ENCODE results near the gene GART. TPM values are rescaled to one million over a fixed set of nuclear protein-coding genes. Genes with fewer than 3 reads are reported as not detected.
"Not testable (repeated sequence)": the region's sequence is repeated elsewhere in the genome, so short reads cannot be mapped to it uniquely, and the experiment has no call there.

GART gene
- total RNA-seq, 4 donors from 2014 or later = 45.4 to 69.0 (median 61.7) TPM

DNA sequence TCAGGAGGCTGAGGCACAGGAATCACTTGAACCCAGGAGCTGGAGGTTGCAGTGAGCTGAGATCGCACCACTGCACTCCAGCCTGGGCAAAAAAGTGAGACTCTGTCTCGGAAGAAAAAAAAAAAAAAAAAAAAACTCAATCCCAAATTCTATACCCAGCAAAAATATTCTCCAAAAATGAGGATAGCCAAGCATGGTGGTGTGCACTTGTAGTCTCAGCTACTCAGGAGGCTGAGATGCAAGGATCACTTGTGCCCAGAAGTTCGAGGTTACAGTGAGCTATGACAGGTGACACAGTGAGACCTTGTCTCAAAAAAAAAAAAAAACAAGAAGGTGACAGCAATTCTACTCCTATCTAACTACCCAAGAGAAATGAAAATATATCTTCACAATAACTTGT lies 68.6 kb downstream of the GART start:
- no peaks in the 10 kb centered on the region for H3K27me3 ChIP-seq
- no peak for DNase-seq
- H3K36me3 ChIP-seq = no peaks in the 10 kb centered on the region
- no peak for TF ChIP-seq POLR2A (IDR thresholded peaks at IDR 0.05)
- TF ChIP-seq, protein P1, sequence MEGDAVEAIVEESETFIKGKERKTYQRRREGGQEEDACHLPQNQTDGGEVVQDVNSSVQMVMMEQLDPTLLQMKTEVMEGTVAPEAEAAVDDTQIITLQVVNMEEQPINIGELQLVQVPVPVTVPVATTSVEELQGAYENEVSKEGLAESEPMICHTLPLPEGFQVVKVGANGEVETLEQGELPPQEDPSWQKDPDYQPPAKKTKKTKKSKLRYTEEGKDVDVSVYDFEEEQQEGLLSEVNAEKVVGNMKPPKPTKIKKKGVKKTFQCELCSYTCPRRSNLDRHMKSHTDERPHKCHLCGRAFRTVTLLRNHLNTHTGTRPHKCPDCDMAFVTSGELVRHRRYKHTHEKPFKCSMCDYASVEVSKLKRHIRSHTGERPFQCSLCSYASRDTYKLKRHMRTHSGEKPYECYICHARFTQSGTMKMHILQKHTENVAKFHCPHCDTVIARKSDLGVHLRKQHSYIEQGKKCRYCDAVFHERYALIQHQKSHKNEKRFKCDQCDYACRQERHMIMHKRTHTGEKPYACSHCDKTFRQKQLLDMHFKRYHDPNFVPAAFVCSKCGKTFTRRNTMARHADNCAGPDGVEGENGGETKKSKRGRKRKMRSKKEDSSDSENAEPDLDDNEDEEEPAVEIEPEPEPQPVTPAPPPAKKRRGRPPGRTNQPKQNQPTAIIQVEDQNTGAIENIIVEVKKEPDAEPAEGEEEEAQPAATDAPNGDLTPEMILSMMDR (IDR thresholded peaks at IDR 0.05) = no peak
- H3K9me3 ChIP-seq = no peaks in the 10 kb centered on the region
- H3K4me1 ChIP-seq = peaks cover 0 to 7% (median 3%) of the 10 kb centered on the region in 4 donors
- H3K4me3 ChIP-seq = no peak overlapping the region
- H3K27ac ChIP-seq = no peak overlapping the region

DNA sequence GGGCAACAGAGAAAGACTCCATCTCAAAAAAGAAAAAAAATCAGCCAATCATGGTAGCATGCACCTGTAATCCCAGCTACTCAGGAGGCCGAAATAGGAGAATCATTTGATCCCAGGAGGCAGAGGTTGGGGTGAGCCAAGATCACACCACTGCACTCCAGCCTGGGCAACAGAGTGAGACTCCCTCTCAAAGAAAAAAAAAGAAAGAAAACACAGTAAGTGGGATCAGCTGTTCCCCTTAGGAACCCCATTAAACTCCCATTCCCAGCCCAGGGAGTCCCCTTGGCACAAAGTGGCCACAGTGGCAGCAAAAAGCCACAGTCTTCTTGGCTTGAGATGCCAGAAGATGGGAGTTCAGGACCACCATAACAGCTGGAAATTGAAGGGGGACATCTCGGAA lies 71.2 kb downstream of the GART start:
- DNase-seq = no peak
- no peak overlapping the region for H3K4me3 ChIP-seq
- H3K27ac ChIP-seq = no peak overlapping the region
- H3K36me3 ChIP-seq = peaks cover 0 to 20% (median 0%) of the 10 kb centered on the region in 3 donors
- no peak for TF ChIP-seq POLR2A (IDR thresholded peaks at IDR 0.05)
- TF ChIP-seq, protein P1 (IDR thresholded peaks at IDR 0.05) = no peak
- no peaks in the 10 kb centered on the region for H3K4me1 ChIP-seq
- H3K27me3 ChIP-seq = no peaks in the 10 kb centered on the region
- no peaks in the 10 kb centered on the region for H3K9me3 ChIP-seq

DNA sequence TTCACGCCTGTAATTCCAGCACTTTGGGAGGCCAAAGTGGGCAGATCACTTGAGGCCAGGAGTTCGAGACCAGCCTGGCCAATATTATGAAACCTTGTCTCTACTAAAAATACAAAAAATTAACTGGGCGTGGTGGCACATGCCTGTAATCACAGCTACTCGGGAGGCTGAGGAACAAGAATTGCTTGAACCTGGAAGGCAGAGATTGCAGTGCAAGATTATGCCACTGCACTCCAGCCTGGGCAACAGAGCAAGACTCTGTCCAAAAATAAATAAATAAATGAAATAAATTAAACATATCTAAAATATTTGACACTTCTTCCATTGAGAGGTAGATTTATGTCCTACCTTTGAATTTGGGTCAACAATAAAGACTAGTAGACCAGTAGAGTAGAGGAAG lies 72.7 kb downstream of the GART start:
- not testable (repeated sequence) for H3K4me1 ChIP-seq, H3K27ac ChIP-seq, H3K4me3 ChIP-seq

DNA sequence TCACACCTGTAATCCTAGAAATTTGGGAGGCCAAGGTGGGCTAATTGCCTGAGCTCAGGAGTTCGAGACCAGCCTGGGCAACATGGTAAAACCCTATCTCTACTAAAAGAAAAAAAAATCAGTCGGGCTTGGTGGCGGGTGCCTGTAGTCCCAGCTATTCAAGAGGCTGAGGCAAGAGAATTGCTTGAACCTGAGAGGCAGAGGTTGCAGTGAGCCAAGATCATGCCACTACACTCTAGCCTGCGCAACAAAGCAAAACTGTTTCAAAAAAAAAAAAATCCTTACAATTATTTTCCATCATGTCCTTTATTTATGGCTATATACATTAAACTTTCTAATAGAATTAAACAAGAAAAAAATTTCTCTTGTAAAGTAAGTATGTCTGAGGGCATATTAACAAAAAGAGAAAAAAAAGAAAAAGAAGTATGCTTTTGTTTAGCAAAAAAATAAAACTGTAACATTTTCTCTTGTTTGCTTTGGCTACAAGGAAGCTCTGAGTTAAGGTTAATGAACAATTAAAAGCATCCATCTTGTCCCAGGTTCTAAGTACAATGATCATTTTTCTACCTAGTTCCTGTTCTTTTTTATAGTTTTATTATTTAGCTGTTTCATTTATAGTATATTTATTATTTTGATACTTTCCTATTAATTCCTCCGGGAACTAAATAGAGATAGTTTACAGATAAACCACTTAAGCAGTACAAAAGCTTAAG lies 80.2 kb downstream of the GART start:
- Histone ChIP-seq H3K27ac (peak overlapping the region in 1 of 4 donors; percentile 4), H3K4me3 (no peak overlapping the region), H3K36me3 (peaks cover 0 to 60% (median 0%) of the 10 kb centered on the region in 3 donors), H3K27me3 (no peaks in the 10 kb centered on the region), H3K9me3 (no peaks in the 10 kb centered on the region), H3K4me1 (no peaks in the 10 kb centered on the region)
- DNase-seq = no peak
- TF ChIP-seq, protein P1 (IDR thresholded peaks at IDR 0.05) = no peak
- TF ChIP-seq POLR2A (IDR thresholded peaks at IDR 0.05) = no peak

More for the DNA sequence above, 72.7 kb downstream of the GART start:
- H3K9me3 ChIP-seq, DNase-seq, H3K27me3 ChIP-seq: not testable (repeated sequence)
- H3K36me3 ChIP-seq = peaks cover 0 to 22% (median 0%) of the 10 kb centered on the region in 3 donors

DNA sequence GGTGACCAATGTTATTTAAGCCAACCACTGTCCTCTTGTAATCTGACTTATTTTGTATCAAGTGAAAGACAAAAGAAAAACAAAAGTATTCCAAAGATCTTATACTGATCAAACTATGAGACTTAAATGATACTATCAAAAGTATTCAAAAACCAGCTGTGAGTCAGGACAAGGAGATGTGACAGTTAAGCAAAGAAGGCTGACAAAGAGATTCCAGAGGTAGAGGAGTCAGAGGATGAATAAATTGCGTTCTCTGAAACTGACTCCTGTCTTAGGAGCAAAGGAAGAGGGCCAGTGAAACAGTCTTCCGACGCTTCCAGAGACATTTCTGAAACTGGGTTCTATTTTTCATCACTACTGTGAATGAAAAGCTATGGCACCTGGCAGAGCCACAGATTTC lies 83.1 kb downstream of the GART start:
- Histone ChIP-seq H3K27me3 (no peaks in the 10 kb centered on the region), H3K4me3 (no peak overlapping the region), H3K9me3 (no peaks in the 10 kb centered on the region), H3K27ac (no peak overlapping the region), H3K4me1 (no peaks in the 10 kb centered on the region), H3K36me3 (peaks cover 0 to 50% (median 0%) of the 10 kb centered on the region in 3 donors)
- TF ChIP-seq, protein P1 (IDR thresholded peaks at IDR 0.05) = no peak
- TF ChIP-seq POLR2A (IDR thresholded peaks at IDR 0.05) = no peak
- DNase-seq = no peak

DNA sequence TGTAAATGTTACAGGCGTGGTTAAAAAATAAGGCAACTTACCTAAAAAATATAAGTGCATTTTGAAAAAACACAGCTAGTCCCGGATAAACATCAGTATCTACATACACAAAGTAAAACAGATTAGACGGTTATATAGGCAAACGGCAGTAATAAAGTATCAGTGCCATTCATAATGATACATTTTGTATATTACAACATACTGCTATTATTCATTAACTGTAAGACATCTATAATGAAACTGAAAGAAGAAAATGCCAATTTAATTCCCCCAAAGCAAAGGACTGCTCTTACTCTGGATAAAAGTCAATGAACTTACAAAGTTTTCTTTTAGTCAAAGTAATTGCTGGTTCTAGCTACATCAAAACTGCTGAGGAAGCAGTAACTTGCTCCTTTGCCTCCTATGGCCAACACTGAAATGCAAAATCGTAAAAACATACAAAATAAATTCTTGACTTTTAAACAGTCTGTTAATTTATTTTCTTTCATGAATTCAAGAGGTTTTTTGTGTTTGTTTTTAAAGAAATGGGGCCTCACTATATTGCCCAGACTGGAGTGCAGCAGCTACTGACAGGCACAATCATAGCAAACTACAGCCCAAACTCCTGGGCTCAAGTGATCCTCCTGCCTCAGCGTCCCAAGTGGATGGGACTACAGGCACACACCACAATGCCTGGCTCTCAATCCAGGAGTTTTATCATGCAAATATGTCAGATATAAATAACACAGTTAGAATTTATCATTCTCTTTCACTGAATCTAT lies 86.1 kb downstream of the GART start:
- no peak overlapping the region for H3K4me3 ChIP-seq
- no peak for TF ChIP-seq POLR2A (IDR thresholded peaks at IDR 0.05)
- TF ChIP-seq, protein P1 (IDR thresholded peaks at IDR 0.05) = no peak
- peak overlapping the region in 3 of 4 donors; percentile 14 to 58 (median 53) for H3K27ac ChIP-seq
- H3K27me3 ChIP-seq = no peaks in the 10 kb centered on the region
- peaks cover 0 to 37% (median 0%) of the 10 kb centered on the region in 3 donors for H3K36me3 ChIP-seq
- no peaks in the 10 kb centered on the region for H3K9me3 ChIP-seq
- no peak for DNase-seq
- H3K4me1 ChIP-seq = peaks cover 0 to 10% (median 3%) of the 10 kb centered on the region in 4 donors

Measured in Peyer's patch (tissue), 4 donors.